ENCODE data around the gene DHRS7B.

- TF ChIP-seq CTCF (IDR thresholded peaks at IDR 0.05) = no peak
- TF ChIP-seq POLR2A (IDR thresholded peaks at IDR 0.05) = no peak
These were observed 105.4 kb downstream of the DHRS7B start for GRCh38 chr17:21232033-21232749.

Data from heart left ventricle (tissue), 13 donors.